Stimulated activated CD4-positive, alpha-beta T cell treated with anti-CD3 and anti-CD28 coated beads, Interleukin-1b, Interleukin-23, amount 100 ng/mL, for 1 hour (primary cell): ENCODE data around the gene JPH3.
"Not testable (repeated sequence)": the region's sequence is repeated elsewhere in the genome, so short reads cannot be mapped to it uniquely, and the experiment has no call there.

Source experiments
- DNase-seq, 2 donors: peaks; one replicate each; pipeline ENCODE4 v3.0.0-alpha.2; 2020; ENCODE audit warnings: low read depth in 2 of 2

Gene JPH3

GRCh38 chr16:87713451-87714229 lies 111.3 kb downstream of the JPH3 start:
- peak; percentile 9 to 27 for DNase-seq

GRCh38 chr16:87715231-87715630 lies 112.9 kb downstream of the JPH3 start:
- no peak for DNase-seq

GRCh38 chr16:87715658-87716057 lies 113.3 kb downstream of the JPH3 start:
- no peak for DNase-seq

GRCh38 chr16:87718831-87719230 lies 116.5 kb downstream of the JPH3 start:
- DNase-seq, result not testable (repeated sequence)

DNA sequence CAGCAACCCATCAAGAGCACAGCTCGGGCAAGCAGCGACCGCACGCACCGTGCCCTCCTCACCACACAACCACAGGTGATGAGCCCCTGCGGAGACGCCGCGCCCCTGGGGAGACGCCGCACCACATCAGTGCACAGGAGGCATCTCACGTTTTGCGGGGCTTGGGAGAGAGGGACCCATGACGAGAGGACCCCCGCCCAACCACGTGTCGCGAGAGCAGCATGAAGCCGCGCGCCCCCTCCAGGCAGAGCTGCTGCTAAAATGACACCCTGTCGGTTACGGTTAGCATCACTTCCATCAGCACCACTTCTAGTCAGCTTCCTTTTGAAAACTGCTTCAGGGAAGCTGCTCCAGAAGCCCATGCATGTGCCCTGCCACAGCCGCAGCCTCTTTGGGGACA lies 118.1 kb downstream of the JPH3 start:
- no peak for DNase-seq

DNA sequence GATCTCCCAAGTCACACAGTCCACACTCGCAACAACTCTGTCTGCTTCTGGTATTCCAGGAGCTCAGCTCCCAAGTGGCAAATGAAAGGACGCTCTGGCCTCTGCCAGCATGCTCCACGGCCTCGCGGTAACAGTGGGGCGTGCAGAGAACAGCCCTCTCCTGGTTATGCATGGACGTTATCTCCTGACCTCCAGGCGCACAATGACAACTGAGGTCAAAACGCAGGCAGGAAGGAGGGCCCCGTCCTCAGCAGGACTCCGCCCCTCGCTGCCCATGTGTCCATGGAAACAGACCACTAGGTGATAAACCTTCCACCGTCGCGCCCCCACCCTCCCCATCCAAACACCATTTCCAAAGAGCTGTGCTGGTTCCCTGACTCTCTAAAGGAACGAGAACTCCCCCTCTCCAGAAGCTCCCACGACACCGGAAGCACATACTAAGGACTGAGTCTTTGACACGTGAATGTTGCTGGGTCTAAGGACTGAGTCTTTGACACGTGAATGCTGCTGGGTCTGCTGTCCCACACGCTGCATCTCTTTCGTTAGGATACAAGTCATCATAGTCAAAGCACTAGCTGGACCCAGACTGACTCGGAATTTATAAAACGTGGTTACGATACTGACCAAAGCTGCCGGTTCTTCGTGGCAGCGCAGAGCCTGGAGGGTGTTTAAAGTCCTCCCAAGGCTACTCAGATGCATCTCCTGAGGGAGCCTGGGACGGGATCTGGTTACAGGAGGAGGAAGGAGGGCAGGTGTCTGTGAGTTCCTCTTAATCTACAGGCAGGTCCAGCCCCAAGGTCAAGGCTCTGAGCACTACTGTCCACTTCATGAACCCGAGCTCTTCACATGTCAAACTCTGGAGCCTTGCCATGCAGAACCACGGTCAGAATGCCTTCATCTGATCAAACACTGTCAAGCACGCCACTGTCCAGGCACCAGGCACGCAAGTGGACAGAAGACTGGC lies 119.6 kb downstream of the JPH3 start:
- no peak for DNase-seq

DNA sequence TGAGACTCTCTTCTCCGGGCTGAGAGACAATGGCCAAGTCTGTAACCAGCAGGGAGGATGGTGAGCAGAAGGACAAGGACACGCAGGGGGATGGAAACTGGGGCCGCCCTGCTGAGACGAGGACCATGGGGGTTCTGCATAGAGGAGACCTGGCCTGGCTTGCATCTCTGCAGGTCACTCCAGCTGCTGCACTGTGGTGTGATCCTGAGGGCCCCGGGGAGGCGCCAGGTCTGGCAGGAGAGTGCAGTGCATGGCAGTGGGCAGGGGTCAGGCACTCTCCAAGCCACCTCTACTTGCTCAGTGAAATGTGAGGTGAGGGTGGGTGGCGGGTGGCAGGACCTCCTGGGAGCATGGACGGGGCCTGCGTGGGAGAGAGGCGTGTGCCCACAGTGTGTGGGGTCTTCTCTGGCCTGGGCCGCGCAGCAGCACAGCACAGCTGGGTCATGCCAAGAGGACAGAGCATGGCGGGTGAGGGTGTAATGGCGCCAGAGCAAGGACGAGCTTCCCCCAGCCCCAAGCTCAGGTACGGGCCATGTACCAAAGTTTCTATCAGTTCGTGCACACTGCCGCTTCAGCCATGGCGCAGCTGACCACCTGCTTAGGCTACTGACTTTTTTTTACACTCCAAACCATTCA lies 120.4 kb downstream of the JPH3 start:
- DNase-seq, result no peak

DNA sequence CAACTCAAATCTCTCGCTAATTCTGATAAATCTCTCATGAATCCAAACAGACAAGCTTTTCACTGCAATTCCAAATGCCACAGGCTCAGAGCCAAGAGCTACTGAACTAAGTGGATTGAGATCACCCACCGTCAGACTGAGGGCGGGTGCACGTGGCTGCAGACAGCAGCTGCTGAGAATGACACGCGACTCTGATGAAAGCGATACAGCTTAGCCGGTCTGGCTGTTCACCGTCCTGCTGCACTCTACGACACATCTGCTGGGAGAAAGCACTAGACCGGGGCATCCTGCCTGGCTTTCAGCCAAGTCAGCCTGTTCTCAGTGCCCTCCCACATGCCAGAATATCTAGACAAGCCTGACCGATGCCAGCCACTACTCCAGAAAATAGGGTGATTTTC lies 120.9 kb downstream of the JPH3 start:
- no peak for DNase-seq

DNA sequence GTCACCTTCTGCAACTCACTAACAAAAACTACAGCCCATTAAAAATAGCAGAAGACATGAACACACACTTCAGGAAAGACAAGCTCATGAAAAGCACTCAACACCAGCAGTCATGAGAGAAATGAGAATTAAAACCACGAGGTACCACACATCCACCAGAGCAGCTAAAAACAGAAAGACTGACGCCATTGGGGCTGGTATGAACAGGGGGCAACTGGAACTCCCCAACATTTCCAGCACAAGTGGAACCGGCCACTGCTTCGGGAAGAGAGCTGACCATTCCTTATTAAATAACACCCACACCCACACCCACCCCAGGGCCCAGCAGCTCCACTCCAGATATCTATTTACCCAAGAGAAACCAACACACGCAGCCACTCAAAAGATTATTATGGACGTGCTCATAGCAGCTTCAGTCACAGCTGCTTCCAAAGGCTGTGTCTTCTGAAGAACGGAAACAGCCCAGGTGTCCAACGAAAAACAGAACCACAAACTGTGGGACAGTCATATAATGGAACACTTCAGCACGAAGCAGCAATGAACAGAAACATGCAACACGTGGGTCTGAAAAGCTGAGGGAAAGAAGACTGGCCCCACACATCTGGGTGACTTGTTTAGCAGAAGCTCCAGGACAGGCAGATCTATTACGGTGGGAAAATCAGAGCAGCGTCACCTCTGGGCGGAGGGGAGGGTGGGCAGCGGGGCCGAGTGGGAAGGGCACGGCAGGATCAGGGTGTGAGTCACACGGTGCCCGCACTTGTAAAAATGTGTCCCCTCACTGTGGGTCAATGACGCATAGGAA lies 122.4 kb downstream of the JPH3 start:
- no peak for DNase-seq

GRCh38 chr16:87725596-87726235 lies 123.4 kb downstream of the JPH3 start:
- no peak for DNase-seq

DNA sequence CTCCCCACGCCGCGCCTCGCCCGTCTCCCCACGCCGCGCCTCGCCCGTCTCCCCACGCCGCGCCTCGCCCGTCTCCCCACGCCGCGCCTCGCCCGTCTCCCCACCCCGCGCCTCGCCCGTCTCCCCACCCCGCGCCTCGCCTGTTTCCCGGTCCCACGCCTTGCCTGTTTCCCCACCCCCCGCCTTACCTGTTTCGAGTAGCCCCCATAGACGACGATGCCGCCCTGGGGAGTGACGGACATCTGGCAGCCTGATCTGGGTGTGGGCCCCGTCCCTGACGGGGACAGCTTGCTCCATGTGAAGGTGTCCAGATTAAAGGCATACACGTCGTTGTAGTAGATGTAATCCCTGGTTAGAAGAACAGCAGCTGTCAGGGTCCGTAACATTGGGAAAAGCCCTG lies 124.3 kb downstream of the JPH3 start:
- not testable (repeated sequence) for DNase-seq

DNA sequence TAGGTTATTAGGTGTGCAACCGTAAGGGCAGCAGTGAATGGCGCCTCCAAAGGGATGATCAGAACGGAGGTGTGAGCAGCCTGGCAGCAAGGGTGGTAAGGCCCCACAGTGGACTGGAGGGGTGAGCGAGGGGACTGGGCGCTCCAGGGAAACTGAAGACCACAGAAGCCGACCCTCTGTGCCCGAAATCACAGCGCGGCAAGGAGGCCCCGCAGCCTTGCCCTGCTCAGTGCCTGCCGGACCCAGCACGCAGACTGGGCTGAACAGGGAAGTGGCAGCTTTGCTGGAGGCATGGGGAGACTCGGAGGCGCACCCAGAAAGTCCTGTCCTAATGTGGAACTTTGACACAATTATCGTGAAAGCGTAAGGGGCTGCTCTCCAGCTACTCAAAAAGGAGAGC lies 125.0 kb downstream of the JPH3 start:
- DNase-seq, result no peak

DNA sequence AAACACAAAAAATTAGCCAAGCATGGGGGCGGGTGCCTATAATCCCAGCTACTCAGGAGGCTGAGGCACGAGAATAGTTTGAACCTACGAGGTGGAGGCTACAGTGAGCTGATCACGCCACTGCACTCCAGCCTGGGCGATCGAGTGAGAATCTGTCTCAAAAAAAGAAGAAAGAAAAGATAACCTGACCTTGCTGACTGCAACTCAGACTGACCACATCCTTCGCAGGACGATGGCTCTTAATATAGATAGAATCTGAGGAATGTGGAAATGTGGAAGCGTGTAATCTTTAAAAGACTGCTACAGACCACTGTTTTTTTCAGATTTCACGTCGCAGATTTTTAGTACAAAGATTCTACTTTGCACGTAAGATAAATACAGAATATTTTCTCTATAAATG lies 125.7 kb downstream of the JPH3 start:
- DNase-seq, result no peak

- DNase-seq, result no peak
Measured at GRCh38 chr16:87729266-87729954, 127.1 kb downstream of the JPH3 start.

DNA sequence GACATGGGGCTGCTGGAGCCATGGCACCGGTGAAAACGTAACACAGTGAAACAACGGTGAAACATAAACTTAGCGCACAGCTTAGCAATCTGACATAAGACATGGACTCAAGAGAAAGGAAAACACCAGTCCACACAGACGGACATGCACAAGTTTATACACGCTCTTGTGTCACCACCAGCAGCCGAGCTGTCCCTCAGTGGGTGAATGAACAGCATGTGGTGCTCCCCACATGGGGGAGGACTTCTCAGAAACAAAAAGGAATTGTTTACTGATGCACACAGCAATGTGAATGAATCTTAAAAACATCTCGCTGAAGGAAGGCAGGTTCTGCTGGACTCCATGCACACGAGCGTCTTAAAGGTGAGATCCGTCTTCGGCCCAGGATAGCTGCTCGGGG lies 129.3 kb downstream of the JPH3 start:
- DNase-seq, result no peak

DNA sequence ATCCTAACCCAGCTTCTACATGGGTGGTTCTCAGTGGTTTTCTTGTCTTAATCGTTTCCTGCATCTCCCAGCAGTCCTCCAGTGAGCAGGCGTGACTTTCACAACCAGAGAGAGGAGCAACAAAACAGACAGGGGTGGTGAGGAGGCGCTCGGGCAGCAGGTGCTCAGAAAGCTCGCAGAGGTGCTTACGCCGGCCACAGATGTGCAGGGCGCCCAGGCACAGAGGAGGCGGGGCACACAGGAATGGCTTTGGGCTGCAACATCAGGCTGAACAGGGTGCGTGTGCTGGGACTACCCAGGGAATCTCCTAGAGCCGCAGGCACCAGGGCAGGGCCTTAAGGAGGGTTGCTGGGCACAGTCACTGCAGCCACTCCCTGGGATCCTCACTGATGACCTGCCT lies 130.9 kb downstream of the JPH3 start:
- no peak for DNase-seq

DNA sequence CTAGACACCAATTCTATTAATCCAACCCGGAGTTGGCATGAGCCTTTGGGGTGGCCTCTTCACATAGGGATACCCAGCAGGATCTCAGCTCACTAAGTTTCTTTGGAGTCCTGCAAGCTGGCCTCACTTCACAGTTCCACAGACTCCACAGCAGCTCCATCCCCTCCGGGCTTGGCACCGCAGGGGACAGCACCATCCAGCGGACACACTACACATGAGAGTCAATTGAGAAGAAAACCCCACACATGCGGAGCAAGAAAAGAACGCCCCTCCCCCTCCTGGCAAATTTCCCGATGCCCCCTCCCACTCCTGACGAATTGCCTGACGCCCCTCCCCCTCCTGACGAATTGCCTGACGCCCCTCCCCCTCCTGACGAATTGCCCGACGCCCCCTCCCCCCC lies 132.3 kb downstream of the JPH3 start:
- DNase-seq, result no peak

DNA sequence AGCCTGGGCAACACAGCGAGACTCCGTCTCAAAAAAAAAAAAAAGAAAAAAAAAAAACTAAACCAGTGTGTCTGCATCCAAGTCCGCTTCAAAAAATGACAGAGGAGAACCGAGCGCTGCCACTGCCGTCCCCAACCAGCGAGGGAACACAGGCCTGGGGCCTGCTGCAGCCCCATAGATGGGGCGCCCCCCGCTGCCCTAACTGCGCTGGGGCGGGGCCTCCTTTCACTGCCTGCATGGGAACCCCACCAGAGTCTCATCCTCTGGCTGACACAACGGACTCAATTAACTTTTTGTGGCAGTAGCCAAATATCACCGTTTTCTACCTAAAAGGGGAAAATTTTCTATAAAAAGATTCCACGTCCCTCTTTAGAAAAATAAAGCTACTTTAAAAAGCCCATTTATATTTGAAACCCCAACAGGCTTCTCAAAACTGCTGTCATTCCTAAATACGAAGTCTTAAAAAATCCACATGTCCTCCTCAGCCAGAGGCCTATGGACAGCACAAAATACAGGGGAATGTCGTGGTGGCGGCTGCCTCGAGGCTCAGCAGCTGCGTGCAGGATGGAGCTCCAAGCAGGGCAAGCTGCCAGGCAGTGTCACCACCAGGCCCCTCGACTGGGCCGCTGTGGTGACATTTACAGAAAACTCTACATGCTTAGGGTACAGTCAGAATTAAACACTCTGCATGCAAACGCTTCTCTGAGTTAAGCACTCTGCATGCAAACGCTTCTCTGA lies 133.1 kb downstream of the JPH3 start:
- no peak for DNase-seq

DNA sequence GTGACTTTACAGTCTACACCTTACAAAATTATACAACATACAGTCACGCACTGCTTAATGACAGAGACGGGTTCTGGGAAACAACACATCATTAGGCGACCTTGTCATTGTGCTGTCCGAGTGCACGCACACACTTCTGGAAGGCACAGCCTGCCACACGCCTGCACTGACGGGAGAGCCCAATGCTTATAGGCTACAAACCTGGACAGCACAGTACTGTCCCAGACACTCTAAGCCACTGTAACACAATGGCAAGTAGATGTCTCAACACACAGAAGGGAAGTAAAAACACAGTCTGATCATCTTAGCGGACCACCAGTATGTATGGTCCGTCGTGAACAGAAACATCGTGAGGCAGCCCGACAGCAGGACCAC lies 133.7 kb downstream of the JPH3 start:
- DNase-seq, result no peak

DNA sequence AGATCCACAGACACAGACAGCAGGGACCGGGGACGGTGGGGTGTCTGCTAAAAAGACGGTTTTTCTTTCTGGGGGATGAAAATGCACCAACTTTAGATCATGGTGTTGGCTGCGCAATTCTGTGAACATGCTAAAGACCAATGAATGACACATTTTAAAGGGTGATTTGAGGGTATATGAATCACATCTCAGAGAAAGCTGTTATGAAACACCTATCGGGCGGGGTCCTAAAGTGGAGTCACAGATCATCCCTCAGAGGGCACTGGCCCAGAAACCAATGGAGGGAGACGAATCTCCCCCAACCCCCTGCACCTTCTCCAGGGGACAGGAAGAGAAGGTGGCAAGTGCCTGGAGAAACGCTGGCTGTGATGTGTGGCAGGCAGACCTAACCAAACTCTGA lies 137.5 kb downstream of the JPH3 start:
- no peak for DNase-seq
